ENCODE data around the gene TYRP1.
"Not testable (repeated sequence)": the region's sequence is repeated elsewhere in the genome, so short reads cannot be mapped to it uniquely, and the experiment has no call there.

The TYRP1 gene, protein sequence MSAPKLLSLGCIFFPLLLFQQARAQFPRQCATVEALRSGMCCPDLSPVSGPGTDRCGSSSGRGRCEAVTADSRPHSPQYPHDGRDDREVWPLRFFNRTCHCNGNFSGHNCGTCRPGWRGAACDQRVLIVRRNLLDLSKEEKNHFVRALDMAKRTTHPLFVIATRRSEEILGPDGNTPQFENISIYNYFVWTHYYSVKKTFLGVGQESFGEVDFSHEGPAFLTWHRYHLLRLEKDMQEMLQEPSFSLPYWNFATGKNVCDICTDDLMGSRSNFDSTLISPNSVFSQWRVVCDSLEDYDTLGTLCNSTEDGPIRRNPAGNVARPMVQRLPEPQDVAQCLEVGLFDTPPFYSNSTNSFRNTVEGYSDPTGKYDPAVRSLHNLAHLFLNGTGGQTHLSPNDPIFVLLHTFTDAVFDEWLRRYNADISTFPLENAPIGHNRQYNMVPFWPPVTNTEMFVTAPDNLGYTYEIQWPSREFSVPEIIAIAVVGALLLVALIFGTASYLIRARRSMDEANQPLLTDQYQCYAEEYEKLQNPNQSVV

GRCh38 chr9:12693141-12693540 lies at the start of gene TYRP1:
Gene TYRP1 (plus strand): TSS chr9:12693385. CDS start chr9:12693997, 612 bp downstream.
- DNase-seq (ENCODE audit: low read depth in 2 of 2): no peak

DNA sequence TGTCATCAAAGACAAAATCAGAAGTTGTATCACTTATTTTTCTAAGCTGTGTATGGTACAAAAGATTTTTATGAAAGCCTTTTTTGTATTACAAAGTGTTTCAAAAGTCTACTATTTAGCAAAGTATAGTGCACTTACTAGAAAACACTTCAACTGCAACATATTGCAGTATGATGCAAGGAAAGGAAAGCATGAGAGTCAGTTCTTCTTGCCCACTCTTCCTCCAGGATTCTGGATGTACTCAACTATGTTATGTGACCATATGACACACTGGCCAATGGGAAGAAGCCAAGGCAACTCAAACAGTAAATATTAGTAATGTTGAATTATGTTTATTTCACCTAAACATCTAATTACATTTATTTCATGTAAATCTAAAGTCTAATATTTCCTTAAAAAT lies 49.5 kb upstream of the TYRP1 start:
- no peak for DNase-seq (ENCODE audit: low read depth in 2 of 2)

GRCh38 chr9:12648925-12649324 lies 44.3 kb upstream of the TYRP1 start:
- DNase-seq (ENCODE audit: low read depth in 2 of 2): no peak

DNA sequence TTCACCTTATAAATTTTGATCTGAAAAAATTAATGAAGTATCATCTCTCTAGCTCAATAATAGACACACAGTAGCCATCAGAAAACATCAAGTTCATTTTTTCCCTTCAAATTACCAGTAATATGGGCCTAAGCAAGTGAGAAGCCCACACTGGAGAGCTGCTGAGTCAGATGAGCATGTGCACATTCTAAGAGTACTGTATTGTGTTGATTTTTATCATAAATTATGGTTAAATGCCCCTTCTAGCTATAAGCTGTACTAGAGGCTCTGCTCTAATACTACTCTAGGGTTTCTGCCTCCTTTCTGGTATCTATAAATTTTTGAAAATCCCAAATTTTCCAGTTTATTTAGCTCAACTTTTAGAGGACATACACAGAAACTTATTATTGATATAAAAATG lies 42.1 kb upstream of the TYRP1 start:
- DNase-seq (ENCODE audit: low read depth in 2 of 2): no peak

DNA sequence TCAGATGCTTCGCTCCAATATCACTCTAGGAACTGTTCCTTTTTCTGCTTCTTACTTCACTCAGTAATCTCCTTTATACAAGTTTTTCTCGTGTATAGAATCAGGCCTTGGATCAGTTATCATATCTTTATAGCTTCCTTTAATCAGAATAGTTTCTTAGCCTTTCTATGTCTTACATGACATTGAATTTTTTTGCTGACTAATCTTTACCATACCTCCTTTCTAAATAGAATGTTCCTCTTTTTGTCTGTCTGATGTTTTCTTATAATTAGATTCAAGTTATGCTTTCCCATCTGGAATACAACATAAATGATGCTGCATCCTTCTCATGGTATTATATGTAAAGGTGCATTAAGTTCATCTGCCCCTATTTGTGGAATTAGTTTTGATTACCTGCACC lies 40.2 kb upstream of the TYRP1 start:
- DNase-seq (ENCODE audit: low read depth in 2 of 2): no peak

DNA sequence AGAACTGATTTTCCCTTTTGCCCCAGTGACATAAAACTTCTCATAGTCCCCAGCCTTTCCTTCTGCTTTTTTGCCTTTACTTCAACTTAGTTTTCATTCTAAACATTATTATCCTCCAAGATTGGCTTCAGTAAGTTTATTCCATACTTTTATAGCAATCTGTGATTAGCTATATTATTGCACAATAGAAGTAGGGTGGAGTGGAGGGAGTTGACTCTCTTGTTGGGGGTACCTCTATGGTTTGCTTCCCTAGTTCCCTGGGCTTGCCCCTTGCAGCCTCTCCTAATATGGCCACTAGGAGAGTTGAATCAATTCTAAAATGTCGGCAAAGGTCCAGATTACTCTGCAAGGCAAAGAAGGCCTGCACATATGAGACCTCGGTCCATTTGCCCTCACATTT lies 36.4 kb upstream of the TYRP1 start:
- no peak for DNase-seq (ENCODE audit: low read depth in 2 of 2)

DNA sequence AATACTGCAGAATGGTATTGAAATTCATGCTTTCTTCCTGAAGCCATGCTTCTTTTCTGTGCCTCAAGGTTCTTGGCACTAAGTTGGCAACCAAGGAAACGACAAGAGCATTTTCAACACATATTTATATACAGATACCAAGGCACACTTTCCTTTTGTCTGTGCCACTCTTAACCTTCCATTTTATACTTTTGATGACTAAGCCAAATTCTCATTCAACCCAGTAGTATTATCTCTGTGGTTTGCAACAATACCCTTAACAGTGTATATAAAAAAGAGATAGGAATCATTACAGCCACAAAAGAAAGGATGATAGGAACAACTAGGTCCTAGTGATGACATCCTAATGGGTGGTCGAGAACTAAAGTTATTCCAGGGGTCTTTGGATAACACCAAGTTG lies 36.0 kb upstream of the TYRP1 start:
- DNase-seq (ENCODE audit: low read depth in 2 of 2): no peak

DNA sequence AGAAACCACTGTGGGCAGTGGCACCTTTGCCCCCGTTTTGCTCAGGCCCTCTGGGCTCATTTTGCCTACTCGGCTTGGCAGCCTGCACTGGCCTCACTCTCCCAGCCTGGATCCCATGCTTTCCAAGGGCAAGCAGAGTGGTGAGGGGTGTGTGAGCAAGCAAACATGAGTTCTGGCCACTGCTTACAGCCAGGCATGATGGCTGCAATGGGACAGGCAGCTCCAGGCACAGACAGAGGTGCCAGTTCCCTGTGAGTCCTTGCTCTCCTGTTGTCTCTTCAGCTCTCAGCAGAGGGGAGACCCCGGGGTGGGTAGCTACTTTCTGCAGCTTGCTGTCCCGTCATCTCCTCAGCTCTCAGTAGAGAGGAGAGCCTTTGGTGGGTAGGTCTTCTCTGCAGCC lies 35.2 kb upstream of the TYRP1 start:
- DNase-seq (ENCODE audit: low read depth in 2 of 2): no peak

DNA sequence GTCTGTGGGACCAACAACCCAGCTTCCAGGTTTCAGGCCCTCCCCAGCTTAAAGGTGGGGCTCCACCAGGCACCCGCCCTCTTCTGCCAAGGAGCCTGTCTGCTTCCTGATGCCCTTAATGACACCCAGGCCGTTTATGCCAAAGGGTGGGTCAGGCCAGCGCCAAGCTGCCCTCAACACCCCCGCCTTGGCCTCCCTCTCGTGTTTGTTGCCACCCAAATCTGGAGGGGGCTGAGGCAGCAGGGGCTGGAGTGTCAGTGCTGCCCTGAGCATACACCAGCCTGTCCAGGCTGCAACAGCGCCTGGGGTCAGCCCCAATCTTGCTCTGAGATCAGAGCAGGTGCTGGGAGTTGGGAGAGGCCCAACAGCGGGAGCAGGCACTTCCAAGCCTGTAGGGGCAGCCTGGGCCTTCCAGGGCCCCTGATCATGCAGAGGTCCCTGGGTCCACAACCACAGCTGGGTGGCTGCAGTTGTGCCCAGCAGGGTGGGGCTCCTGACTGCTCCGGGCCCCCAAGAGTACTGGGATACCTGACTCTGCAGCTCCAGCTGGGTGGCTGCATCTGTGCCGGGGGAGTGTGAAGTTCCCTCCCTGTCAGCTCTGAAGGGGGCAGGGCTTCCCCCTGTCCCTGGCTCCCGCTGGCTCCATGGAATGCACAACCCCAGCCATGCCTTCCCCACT lies 34.5 kb upstream of the TYRP1 start:
- no peak for DNase-seq (ENCODE audit: low read depth in 2 of 2)

DNA sequence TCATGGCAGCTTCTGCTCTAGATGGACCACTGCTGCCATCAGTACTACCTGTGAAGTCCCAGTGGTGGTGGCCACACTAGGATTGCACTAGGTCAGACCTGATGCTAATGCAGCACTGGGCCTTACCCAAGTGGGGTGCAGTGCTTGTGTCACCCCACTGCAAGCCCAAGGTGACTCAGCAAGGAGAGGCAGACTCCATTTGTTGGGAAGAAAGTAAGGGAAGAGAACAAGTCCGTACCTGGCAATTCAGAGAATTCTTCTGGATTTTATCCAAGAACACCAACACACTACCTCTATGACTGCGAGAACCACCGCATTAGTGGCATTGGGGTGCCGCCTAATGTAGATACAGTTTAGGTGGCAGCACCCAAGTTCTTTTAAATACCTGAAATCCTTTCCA lies 34.0 kb upstream of the TYRP1 start:
- DNase-seq (ENCODE audit: low read depth in 2 of 2): no peak

- no peak for DNase-seq (ENCODE audit: low read depth in 2 of 2)
These were observed 26.4 kb upstream of the TYRP1 start for GRCh38 chr9:12666813-12667212.

DNA sequence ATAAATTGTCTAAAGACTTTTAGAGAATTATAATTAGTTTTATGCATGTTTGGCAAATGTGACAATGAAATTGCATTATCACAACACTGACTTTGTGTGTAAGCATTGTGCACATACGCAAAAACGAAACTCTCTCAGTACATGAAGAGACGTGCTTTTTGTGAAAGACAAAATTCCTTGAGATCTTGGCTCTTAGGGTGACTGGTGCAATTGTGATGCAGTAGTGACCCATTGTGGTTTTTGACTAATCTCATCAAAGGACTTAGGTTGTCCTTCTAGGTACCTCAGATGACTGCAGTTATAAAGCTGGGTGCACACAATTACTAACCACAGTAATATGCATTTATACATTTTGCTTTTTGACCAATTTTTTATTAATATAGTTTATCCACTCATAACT lies 25.3 kb upstream of the TYRP1 start:
- no peak for DNase-seq (ENCODE audit: low read depth in 2 of 2)

GRCh38 chr9:12670006-12670405 lies 23.2 kb upstream of the TYRP1 start:
- no peak for DNase-seq (ENCODE audit: low read depth in 2 of 2)

- DNase-seq (ENCODE audit: low read depth in 2 of 2): no peak
These were observed 18.2 kb upstream of the TYRP1 start for GRCh38 chr9:12674961-12675360.

DNA sequence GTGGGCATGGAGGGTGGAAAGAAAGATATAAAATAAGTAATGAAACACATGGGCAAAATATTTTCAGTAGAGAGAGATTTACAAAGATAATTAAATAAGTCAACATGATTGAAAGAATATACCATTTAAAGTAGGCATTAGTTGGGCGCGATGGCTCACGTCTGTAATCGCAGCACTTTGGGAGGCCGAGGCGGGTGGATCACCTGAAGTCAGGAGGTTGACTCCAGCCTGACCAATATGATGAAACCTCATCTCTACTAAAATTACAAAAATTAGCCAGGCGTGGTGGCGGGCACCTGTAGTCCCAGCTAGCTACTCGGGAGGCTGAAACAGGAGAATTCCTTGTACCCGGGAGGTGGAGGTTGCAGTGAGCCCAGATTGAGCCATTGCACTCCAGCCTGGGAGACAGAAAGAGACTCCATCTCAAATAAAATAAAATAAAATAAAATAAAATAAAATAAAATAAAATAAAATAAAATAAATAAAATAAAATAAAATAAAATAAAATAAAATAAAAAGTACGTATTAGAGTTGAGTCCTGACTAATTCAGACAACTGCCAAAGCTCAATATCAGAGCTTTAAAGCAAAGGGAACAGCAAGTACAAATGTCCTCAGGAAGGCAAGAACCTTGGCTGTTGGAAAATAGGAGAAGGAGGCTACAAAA lies 15.6 kb upstream of the TYRP1 start:
- DNase-seq (ENCODE audit: low read depth in 2 of 2): not testable (repeated sequence)

- no peak for DNase-seq (ENCODE audit: low read depth in 2 of 2)
These were observed 12.8 kb upstream of the TYRP1 start for GRCh38 chr9:12680341-12680740.

DNA sequence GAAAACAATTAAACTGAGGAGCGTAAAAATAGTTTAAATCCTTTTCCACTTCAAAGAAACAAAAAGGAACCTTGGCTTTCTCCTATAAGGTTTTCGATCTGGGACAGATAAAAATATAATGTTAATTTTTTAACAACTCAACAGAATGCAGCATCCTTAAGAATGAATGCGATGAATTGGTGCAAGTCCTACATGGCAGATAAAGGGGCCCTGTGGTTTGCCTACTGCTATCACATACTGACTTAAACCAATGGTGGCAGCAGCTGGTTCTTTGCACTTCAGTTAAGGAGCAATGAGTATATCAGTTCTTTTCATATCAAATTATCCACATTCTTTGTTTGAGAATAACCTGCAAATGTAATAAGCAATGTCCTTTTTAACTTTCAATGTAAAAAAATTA lies 12.4 kb upstream of the TYRP1 start:
- DNase-seq (ENCODE audit: low read depth in 2 of 2): no peak

- DNase-seq (ENCODE audit: low read depth in 2 of 2): no peak
These were observed 11.6 kb upstream of the TYRP1 start for GRCh38 chr9:12681620-12682019.

DNA sequence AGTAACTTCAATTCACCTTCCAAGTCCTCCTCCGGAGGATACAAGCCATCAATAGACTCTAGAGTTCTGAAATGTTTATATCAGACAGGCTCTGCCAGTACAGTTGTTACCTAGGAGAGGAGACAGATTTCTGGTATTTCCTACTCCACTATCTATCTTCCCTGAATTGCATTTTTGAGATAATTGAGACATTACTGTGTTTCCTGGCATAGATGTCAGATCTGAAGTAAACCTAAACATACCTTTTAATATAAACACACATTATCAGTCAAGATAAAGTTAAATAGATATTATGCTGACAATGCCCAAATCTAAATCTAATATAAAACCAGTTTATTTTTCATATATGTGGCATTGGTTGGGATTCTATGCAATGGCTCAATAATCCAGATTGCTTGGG lies 8.2 kb upstream of the TYRP1 start:
- no peak for DNase-seq (ENCODE audit: low read depth in 2 of 2)

- DNase-seq (ENCODE audit: low read depth in 2 of 2): no peak
These were observed 4.0 kb upstream of the TYRP1 start for GRCh38 chr9:12689233-12689632.

GRCh38 chr9:12694013-12694412 lies 828 bp downstream of the TYRP1 start:
- DNase-seq (ENCODE audit: low read depth in 2 of 2): no peak

DNA sequence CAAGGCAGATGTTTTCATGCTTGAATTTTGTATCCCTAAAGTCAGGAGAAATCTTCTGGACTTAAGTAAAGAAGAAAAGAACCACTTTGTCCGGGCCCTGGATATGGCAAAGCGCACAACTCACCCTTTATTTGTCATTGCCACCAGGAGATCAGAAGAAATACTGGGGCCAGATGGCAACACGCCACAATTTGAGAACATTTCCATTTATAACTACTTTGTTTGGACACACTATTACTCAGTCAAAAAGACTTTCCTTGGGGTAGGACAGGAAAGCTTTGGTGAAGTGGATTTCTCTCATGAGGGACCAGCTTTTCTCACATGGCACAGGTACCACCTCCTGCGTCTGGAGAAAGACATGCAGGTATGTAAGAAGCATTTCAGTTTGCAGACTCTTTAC lies 2.3 kb downstream of the TYRP1 start:
- no peak for DNase-seq (ENCODE audit: low read depth in 2 of 2)
